Dendritic cell treated with granulocyte-macrophage colony-stimulating factor and Interleukin-4, amounts not matched to agents 40 ng/mL and 50 ng/mL, for 4 days (primary cell): ENCODE results near the gene CIDEB.

Experiments used
- H3K27ac Mint-ChIP-seq: one replicate; pipeline ENCODE4 v1.8.0; 2022; ENCODE audit warnings: mild to moderate bottlenecking, mixed read lengths
- H3K27me3 Mint-ChIP-seq: one replicate; pipeline ENCODE4 v1.8.0; 2022; ENCODE audit warnings: mild to moderate bottlenecking, mixed read lengths
- H3K36me3 Mint-ChIP-seq: one replicate; pipeline ENCODE4 v1.8.0; 2022; ENCODE audit warnings: low read depth, mixed read lengths
- H3K4me1 Mint-ChIP-seq: one replicate; pipeline ENCODE4 v1.8.0; 2022; ENCODE audit warnings: low read depth, mixed read lengths
- H3K4me3 Mint-ChIP-seq: one replicate; pipeline ENCODE4 v1.8.0; 2022; ENCODE audit warnings: mild to moderate bottlenecking, moderate library complexity, mixed read lengths
- H3K9me3 Mint-ChIP-seq: one replicate; pipeline ENCODE4 v1.8.0; 2022; ENCODE audit warnings: mixed read lengths
- intact Hi-C: fragments of 100-400 bp; cut with micrococcal nuclease; formaldehyde crosslinking; loops from one replicate; pipeline ENCODE4 v1.15.0; 2022

The CIDEB gene

DNA sequence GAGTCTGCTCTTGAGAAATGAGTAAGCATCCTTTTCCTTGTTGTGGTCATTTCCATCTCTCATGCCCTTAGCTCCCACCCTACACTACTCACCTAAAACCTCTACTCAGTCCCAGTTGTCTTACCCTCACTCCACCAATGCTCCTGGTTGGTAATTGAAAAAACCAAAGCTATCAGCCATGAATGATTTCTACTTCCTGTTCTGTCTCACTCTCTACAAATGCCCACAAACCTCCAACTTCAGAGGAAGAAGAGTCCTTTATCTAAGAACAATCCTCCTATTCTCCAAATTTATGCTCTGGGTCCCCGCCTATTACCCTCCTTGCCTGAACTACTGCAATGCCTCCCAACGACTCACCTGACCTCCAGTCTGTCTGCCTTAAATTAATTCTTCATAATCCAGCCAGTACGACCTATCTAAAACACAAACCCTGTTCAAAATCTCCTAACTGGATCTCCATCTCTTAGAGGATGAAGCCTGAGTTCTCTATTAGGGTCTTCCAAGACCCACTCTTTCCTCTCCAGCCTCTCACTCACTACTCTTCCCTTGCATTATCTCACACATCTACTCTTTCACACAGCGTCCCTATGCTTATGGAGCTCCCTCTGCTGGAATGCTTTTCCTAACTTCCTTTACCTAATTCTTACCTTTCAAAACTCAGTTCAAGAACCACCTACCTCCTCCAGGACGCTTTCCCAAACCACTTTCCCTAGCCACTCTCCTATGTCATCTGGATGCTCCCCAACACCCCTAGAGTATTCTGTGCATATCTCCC, 10.4 kb downstream of the CIDEB start:
- intact Hi-C loops = loop anchor here (1.0 kb wide), 2 partner anchors 18 to 54 kb away; no protein-coding TSS in a partner anchor
- Mint-ChIP-seq H3K4me3 (peak overlapping the region; percentile 10), H3K36me3 (peaks cover 72% of the 10 kb centered on the region), H3K4me1 (peaks cover 43% of the 10 kb centered on the region), H3K27ac (peak overlapping the region; percentile 64), H3K9me3 (no peaks in the 10 kb centered on the region), H3K27me3 (no peaks in the 10 kb centered on the region)

DNA sequence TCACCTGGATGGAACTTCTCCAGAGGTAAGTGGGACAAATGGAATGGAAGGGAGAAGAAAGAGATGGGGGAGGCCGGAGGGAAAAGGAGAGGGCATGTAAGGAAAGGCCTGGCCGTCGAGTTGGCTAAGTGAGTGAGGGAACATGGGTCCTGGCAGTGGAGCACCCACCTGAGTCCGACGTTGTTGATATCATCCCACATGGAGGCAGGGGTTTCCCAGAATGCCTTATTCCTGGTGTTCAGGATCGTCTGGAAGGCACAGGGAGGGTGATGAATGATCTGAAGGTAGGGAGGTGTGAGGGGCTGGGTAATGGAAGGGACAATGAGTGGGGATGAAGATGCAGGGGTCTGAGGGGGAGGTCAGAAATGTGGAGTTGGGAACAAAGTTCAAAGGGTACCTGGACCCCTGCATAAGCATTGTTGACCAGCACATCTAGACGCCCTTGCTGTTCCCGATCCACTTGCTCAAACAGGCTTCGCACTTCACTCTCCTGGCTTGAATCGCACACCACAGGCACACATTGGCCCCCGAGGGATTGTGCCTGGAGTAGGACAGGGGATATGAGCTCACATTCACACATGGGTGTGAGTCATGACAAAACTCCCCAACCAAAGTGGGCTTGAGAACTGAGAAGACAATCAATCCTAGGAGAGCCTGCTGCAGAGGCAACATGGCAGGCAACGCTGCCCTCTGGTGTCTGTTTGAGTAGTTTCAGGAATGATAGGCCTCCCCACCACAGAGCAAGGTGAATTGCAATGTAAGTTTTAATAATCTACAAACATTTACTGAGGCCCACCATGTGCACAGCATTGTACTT, 11.2 kb downstream of the CIDEB start:
- Mint-ChIP-seq H3K9me3 (no peaks in the 10 kb centered on the region), H3K36me3 (peaks cover 72% of the 10 kb centered on the region), H3K27me3 (no peaks in the 10 kb centered on the region), H3K4me1 (peaks cover 38% of the 10 kb centered on the region), H3K27ac (peak overlapping the region; percentile 64), H3K4me3 (no peak overlapping the region)
- intact Hi-C loops = loop anchor here (1.0 kb wide), 2 partner anchors 17 to 53 kb away; no protein-coding TSS in a partner anchor

DNA sequence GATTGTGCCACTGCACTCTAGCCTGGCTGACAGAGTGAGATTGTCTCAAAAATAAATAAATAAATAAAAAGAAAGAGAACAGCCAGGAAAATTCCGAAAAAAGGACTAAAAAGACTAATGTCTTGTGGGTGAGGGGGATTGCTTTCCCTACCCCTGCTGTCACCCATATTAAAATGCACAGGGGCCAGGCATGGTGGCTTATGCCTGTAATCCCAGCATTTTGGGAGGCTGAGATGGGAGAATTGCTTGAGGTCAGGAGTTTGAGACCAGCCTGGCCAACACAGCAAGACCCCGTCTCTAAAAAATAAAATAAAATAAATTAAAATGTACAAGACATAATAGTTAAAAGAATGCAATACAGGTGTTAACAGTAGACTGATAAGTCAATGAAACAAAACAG, 14.3 kb downstream of the CIDEB start:
- intact Hi-C loops = no loop called here
- H3K4me1 Mint-ChIP-seq = peaks cover 21% of the 10 kb centered on the region
- H3K27me3 Mint-ChIP-seq = no peaks in the 10 kb centered on the region
- H3K36me3 Mint-ChIP-seq = peaks cover 70% of the 10 kb centered on the region
- no peaks in the 10 kb centered on the region for H3K9me3 Mint-ChIP-seq
- H3K27ac Mint-ChIP-seq = no peak overlapping the region
- H3K4me3 Mint-ChIP-seq = no peak overlapping the region

DNA sequence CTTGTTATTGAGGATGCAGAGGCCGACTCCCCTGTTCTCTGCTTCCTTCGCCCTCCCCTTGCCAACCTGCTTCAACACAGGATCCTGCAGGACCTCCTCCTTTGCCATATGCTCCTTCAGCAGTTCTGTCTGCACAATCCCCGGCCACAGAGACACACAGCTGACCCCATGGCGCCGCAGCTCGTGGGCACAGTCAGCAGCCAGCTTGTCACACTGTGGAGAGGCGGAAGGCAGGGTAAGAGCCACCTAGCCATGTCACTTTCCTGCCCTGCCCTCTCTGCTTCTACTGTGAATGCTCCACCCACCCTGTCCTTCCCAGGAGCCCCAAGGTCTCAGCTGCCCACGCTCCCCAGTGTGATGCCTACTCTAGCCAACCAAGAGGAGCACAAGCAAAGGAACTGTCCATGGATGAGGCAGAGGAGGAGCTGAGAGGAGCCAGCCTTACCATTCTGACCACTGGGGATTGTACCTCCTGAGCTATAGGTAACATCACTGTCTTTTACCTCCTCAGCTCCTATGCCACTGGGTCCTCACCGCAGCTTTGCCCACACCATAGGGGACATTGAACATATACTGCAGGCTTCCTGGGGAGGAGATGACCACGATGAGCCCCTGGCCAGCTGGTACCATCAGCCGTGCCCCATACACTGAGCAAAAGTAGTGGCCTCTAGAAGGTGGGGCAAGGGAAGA, 15.5 kb downstream of the CIDEB start:
- intact Hi-C loops = no loop called here
- Mint-ChIP-seq H3K4me1 (peaks cover 24% of the 10 kb centered on the region), H3K36me3 (peaks cover 70% of the 10 kb centered on the region), H3K9me3 (no peaks in the 10 kb centered on the region), H3K27ac (no peak overlapping the region), H3K4me3 (no peak overlapping the region), H3K27me3 (no peaks in the 10 kb centered on the region)

GRCh38 chr14:24291446-24292117, 16.2 kb downstream of the CIDEB start:
- Mint-ChIP-seq H3K27ac (peak overlapping the region; percentile 8), H3K4me1 (peaks cover 18% of the 10 kb centered on the region), H3K9me3 (no peaks in the 10 kb centered on the region), H3K4me3 (no peak overlapping the region), H3K36me3 (peaks cover 67% of the 10 kb centered on the region), H3K27me3 (no peaks in the 10 kb centered on the region)
- intact Hi-C loops = no loop called here

- Mint-ChIP-seq H3K4me1 (peaks cover 11% of the 10 kb centered on the region), H3K27me3 (no peaks in the 10 kb centered on the region), H3K27ac (peak overlapping the region; percentile 8), H3K4me3 (no peak overlapping the region), H3K9me3 (no peaks in the 10 kb centered on the region), H3K36me3 (peaks cover 59% of the 10 kb centered on the region)
- intact Hi-C loops = no loop called here
These were observed 17.0 kb downstream of the CIDEB start for GRCh38 chr14:24290746-24291145.

- no peak overlapping the region for H3K27ac Mint-ChIP-seq
- peaks cover 49% of the 10 kb centered on the region for H3K36me3 Mint-ChIP-seq
- H3K27me3 Mint-ChIP-seq = no peaks in the 10 kb centered on the region
- no peak overlapping the region for H3K4me3 Mint-ChIP-seq
- no peaks in the 10 kb centered on the region for H3K9me3 Mint-ChIP-seq
- intact Hi-C loops = no loop called here
- peaks cover 11% of the 10 kb centered on the region for H3K4me1 Mint-ChIP-seq
These were observed 18.0 kb downstream of the CIDEB start for GRCh38 chr14:24289649-24290280.

DNA sequence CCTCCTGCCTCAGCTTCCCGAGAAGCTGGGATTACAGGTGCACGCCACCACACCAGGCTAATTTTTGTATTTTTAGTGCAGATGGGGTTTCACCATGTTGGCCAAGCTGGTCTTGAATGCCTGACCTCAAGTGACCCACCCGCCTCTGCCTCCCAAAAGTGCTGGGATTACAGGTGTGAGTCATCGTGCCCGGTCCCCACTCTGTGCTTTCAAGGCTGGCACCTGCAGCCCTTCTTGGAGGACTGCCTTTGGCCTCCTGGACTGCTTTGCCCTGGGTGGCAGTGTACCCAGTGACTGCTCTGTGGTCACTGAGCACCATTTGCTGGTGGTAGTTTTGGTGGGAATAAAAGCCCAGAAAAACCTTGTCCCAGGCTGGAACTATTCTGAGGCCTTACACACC, 20.8 kb downstream of the CIDEB start:
- H3K27ac Mint-ChIP-seq = peak overlapping the region; percentile 23
- no peaks in the 10 kb centered on the region for H3K27me3 Mint-ChIP-seq
- no peaks in the 10 kb centered on the region for H3K9me3 Mint-ChIP-seq
- H3K36me3 Mint-ChIP-seq = peaks cover 30% of the 10 kb centered on the region
- intact Hi-C loops = no loop called here
- peaks cover 31% of the 10 kb centered on the region for H3K4me1 Mint-ChIP-seq
- no peak overlapping the region for H3K4me3 Mint-ChIP-seq

DNA sequence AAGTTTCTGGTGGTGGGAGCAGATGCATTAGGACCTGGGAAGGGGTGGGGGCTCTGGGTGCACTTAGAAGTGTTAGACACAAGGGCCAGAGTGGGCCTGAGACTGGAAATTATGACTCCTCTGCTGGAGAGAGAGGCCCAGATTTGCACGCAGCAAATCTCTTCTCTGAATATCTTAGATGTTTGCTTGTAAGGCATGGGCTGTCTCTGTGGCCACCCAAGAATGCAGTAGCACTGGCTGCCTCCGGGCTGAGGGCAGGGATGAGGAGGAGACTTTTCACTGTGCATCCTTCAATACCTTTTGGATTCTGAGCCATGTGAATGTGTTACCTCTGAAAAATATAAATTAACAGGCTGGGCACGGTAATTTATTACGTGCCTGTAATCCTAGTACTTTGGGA, 22.4 kb downstream of the CIDEB start:
- H3K27ac Mint-ChIP-seq = peak overlapping the region; percentile 73

GRCh38 chr14:24284501-24285035, 23.2 kb downstream of the CIDEB start:
- H3K27ac Mint-ChIP-seq = peak overlapping the region; percentile 73
- no peaks in the 10 kb centered on the region for H3K27me3 Mint-ChIP-seq
- intact Hi-C loops = no loop called here
- peaks cover 6% of the 10 kb centered on the region for H3K36me3 Mint-ChIP-seq
- H3K4me3 Mint-ChIP-seq = no peak overlapping the region
- H3K9me3 Mint-ChIP-seq = no peaks in the 10 kb centered on the region
- H3K4me1 Mint-ChIP-seq = peaks cover 56% of the 10 kb centered on the region

More for the DNA sequence above, 22.4 kb downstream of the CIDEB start:
- Mint-ChIP-seq H3K9me3 (no peaks in the 10 kb centered on the region), H3K4me1 (peaks cover 48% of the 10 kb centered on the region), H3K4me3 (no peak overlapping the region), H3K36me3 (peaks cover 14% of the 10 kb centered on the region), H3K27me3 (no peaks in the 10 kb centered on the region)
- intact Hi-C loops = no loop called here

DNA sequence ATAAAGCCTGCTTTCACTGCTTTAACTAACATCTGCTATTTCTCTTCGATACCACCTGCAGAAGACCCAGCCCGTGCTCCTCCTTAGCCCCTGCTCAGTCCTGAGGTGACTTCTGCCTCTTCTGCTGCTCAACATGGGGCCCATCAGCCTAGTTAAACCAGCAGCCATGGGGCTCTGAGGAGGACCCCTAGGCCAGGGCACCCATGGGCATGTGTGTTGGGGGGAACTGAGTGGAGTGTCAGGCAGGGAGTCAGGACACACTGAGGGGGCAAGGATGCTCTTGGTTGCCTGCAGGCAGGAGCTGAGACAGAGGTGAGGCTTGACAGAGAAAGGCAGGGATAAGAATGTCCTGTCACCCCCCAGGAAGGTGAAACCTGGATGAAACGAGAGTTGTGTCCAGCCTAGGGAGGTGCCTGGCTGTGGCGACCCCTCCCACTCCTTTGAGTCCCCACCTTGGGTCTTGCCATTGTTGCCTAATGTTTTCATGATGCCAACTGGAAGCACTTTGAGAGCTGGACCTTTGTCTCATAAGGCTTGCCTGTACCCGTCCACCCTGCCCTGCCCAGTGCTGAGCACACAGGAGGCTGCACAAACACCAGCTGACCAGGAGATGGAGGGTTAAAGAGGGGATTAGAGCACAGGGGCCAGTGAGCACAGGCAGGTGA, 23.8 kb downstream of the CIDEB start:
- no peaks in the 10 kb centered on the region for H3K9me3 Mint-ChIP-seq
- intact Hi-C loops = no loop called here
- peaks cover 62% of the 10 kb centered on the region for H3K4me1 Mint-ChIP-seq
- H3K36me3 Mint-ChIP-seq = no peaks in the 10 kb centered on the region
- H3K27me3 Mint-ChIP-seq = no peaks in the 10 kb centered on the region
- H3K4me3 Mint-ChIP-seq = no peak overlapping the region
- peak overlapping the region; percentile 73 for H3K27ac Mint-ChIP-seq

DNA sequence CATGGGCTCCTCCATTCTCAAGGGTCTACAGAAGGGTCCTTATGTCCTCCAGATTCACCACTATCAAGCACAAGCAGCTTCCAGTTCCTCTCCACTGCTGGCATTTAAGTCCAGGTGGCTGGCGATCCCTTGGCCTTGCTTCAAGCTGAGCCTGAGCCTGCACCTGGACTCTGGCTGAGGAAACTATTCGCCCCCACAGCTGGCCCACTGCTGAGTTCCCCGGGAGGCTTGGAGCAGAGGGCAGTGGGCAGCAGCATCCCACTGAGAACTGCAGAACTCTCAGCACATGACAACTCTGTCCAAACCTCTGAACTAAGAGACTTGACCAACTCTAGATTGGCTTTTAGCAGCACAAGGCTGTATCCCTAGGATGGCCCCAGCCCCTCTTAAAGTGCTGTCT, 25.0 kb downstream of the CIDEB start:
- H3K4me1 Mint-ChIP-seq = peaks cover 68% of the 10 kb centered on the region
- no peaks in the 10 kb centered on the region for H3K27me3 Mint-ChIP-seq
- H3K36me3 Mint-ChIP-seq = peaks cover 8% of the 10 kb centered on the region
- H3K9me3 Mint-ChIP-seq = no peaks in the 10 kb centered on the region
- H3K27ac Mint-ChIP-seq = peak overlapping the region; percentile 86
- intact Hi-C loops = no loop called here
- no peak overlapping the region for H3K4me3 Mint-ChIP-seq
